Retinal pigment epithelial cell (primary cell): ENCODE results near the gene EEF1G.
"Not testable (repeated sequence)": the region's sequence is repeated elsewhere in the genome, so short reads cannot be mapped to it uniquely, and the experiment has no call there.

Source experiments
- DNase-seq: peaks from one replicate; pipeline ENCODE4 v3.0.0-alpha.2; 2010; ENCODE audit warnings: low read depth
- H3K4me3 ChIP-seq: 2 replicates; pipeline ENCODE4 v1.5.1; 2011; ENCODE audit warnings: mild to moderate bottlenecking, low read length, control low read depth, moderate library complexity
- TF ChIP-seq, protein P1 (sequence below): conservative IDR thresholded peaks from 2 replicates; pipeline ENCODE4 v1.5.1; 2011; ENCODE audit warnings: low read depth, low read length, control low read depth, inconsistent platforms

EEF1G gene, protein sequence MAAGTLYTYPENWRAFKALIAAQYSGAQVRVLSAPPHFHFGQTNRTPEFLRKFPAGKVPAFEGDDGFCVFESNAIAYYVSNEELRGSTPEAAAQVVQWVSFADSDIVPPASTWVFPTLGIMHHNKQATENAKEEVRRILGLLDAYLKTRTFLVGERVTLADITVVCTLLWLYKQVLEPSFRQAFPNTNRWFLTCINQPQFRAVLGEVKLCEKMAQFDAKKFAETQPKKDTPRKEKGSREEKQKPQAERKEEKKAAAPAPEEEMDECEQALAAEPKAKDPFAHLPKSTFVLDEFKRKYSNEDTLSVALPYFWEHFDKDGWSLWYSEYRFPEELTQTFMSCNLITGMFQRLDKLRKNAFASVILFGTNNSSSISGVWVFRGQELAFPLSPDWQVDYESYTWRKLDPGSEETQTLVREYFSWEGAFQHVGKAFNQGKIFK

DNA sequence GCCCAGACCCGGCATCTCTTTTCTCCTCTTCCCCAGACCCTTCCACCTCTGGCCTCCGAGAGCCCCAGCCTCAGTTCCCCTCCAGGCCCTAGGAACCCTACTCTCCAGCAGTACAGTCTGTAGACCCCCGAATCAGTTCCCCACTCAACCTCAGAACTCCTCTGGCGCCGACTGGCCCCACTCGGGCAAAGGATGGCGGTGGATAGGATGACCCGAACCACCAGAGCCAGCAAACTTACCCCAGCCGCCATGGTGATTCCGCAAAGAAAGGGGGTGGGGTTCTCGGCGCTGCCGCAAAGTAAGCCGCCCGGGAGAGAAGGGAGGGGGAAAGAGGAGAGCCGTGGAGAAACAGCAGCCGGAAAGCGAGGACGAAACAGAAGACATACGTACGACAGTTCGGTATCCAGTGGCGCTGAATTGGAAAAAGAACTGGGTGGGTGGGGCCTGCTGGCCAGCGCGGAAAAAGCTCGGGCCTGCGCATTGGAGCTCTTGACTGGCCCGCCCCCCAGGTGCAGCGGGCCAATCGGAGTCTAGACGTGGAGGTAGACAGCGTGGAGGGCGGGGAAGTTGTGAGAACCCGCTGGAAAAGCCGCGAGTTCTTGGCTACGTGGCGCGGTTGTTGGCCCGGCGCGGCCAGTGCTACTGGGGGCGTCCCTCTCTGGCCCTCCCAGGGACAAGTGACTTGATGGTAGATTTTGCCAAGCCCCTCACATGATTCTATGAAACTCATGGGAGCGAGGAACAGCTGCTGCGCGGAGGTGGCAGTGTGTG, at the start of gene EEF1G:
TSS of gene EEF1G (minus strand) at position 300 of the 771 bp plus-strand sequence. CDS start at position 251, 49 bp downstream.
- TF ChIP-seq, protein P1, sequence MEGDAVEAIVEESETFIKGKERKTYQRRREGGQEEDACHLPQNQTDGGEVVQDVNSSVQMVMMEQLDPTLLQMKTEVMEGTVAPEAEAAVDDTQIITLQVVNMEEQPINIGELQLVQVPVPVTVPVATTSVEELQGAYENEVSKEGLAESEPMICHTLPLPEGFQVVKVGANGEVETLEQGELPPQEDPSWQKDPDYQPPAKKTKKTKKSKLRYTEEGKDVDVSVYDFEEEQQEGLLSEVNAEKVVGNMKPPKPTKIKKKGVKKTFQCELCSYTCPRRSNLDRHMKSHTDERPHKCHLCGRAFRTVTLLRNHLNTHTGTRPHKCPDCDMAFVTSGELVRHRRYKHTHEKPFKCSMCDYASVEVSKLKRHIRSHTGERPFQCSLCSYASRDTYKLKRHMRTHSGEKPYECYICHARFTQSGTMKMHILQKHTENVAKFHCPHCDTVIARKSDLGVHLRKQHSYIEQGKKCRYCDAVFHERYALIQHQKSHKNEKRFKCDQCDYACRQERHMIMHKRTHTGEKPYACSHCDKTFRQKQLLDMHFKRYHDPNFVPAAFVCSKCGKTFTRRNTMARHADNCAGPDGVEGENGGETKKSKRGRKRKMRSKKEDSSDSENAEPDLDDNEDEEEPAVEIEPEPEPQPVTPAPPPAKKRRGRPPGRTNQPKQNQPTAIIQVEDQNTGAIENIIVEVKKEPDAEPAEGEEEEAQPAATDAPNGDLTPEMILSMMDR = no peak
- peak; percentile 99 for DNase-seq
- peak within 1 kb of the TSS; percentile 85 for H3K4me3 ChIP-seq

DNA sequence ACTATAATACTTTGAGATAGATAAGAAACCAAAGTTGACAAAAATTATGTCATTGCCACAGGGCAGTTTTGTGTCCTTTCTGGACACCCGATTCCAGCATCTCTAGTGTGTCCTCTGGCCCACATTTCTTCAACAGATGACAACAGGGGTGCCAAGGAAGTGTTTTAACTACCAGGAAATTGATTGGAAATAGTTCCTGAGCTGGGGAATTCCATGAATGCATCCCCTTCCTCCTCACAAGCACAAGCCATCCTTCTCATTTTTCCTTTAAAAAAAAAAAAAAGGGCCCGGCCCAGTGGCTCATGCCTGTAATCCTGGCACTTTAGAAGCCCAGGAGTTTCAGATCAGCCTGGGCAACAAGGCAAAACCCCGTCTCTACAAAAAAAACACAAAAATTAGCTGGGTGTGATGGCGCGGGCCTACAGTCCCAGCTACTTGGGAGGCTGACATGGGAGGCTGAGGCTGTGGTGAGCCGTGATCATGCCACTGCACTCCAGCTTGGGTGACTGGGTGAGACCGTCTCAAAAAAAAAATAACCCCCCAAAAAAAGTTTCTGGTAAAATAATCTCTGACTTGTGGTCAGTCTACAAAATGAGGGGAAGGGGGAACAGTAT, 48.9 kb upstream of the EEF1G start:
- DNase-seq = no peak
- TF ChIP-seq, protein P1 = no peak
- peak overlapping the region; percentile 31 for H3K4me3 ChIP-seq

DNA sequence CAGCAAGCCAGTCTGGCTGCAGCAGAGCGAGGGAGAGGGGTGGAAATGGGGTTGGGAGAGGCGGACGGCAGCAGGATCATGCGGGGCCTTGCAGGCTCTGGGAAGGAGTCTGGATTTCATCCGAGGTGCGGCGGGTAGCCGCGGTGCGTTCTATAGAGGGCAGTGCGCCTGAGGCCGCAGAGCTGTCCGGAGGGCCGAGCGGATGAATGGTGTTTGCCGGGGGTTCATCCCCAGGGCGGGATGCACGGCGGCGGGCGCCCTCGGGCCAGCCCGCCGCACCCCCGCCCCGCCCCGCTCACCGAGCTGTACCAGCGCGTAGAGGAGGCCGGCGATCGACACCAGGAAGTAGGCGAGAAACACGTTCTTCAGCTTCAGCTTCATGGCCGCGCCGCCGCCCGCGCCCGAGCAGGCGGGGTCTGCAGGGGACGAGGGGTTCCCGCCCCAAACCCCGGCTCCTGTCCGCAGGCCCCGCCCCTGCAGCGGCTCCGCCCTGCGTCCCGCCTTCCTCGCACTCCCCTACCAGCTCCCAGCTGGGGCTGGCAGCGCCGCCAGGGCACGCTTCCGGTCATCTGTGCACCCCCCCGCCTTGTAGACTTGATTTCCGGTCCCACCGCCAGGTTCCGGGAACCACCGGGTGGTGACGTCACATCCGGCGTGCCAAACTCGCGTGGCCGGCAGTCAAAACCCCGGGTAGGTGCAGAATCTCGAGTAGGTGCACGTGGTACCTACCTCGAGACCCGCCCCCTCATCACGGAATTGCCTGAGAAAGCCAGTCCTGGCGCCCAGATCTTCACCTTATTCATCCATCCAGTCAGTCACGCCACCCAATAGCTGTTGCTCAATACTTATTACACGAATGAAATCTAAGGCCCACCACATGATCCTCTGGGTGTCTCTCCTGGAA, 48.1 kb upstream of the EEF1G start, which contains the start of gene B3GAT3:
TSS of gene B3GAT3 (minus strand) at position 420 of the 904 bp plus-strand sequence. CDS start at position 381, 39 bp downstream.
- peak within 1 kb of the TSS; percentile 78 for H3K4me3 ChIP-seq
- DNase-seq = peak; percentile 96
- TF ChIP-seq, protein P1 = peak; percentile 4

DNA sequence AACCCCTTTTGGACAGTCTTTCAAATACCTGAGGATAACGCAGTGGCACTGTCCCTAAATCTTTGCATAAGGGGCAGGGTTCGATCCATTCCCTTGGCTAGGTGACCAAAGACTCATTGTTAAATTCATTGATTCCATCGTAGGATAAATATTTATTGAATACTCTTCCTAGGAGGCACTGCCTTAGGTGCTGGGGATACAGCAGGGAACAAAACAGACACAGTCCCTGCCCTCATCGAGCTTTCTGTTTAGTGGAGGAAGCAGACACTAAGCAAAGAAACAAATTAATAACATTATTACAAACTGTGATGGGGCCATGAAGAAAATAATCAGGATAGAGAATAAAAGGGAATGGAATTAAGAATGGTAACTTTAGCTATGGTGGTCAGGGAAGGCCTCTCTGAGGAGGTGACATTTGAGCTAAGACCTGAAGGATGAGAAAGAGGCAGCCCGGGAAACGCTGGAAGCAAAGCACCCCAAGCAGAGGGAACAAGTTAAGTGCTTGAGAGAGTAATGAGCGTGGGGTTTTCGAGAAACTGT, 47.4 kb upstream of the EEF1G start:
- TF ChIP-seq, protein P1 = no peak
- DNase-seq = no peak
- H3K4me3 ChIP-seq = peak overlapping the region; percentile 78

DNA sequence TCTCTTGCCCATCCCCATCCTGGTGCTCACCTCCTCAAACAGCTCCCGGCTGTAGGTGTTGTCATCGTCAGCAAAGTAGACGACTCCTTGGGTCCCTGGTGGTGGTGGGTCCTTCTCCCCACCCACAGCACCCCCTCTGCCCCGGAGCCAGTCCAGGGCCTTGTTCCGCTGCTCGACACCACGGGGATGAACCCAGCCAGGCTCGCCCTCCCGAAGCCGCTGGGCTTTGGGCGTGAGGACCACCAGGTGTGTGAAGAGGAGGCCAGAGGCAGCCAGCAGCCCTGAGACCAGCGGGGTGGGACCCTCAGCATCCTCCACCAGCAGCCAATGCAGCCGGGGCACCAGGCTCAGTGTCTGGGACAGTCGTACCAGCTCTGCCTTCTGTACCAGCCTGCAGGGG, 43.3 kb upstream of the EEF1G start:
- DNase-seq, H3K4me3 ChIP-seq: not testable (repeated sequence)

DNA sequence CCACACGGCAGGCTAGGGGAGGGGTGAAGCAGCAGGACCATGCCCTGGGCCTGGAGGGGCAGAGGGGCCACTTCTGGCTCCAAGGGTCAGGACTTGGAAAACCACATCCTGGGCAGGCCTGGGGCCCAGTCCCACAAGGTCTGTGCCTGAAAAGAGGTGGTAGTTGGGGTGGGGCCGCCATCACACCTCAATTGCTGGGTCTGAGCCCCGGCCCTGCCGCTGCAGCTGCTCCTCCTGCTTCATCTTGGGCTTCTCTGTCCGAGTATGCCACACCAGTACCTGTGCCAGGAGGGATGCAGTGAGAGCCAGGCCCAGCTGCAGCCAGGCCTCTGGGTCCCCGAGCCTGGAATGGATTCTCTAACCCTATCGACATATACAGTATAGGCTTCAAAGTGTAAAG, 41.8 kb upstream of the EEF1G start:
- H3K4me3 ChIP-seq = no peak overlapping the region
- TF ChIP-seq, protein P1 = no peak
- no peak for DNase-seq
